Bladder microvascular endothelial cell (primary cell): ENCODE results near the gene NUDT21. TPM values are rescaled to one million over a fixed set of nuclear protein-coding genes. Genes with fewer than 3 reads are reported as not detected.

Experiments used
- total RNA-seq: library from RNA; depleted of rRNA; stranded (reverse); fragments of >200 nt; gene quantifications from 2 replicates; pipeline ENCODE4 v1.2.3, GENCODE V29; 2014

NUDT21 gene
- total RNA-seq, result 53.3 and 73.9 TPM in 2 replicates

DNA sequence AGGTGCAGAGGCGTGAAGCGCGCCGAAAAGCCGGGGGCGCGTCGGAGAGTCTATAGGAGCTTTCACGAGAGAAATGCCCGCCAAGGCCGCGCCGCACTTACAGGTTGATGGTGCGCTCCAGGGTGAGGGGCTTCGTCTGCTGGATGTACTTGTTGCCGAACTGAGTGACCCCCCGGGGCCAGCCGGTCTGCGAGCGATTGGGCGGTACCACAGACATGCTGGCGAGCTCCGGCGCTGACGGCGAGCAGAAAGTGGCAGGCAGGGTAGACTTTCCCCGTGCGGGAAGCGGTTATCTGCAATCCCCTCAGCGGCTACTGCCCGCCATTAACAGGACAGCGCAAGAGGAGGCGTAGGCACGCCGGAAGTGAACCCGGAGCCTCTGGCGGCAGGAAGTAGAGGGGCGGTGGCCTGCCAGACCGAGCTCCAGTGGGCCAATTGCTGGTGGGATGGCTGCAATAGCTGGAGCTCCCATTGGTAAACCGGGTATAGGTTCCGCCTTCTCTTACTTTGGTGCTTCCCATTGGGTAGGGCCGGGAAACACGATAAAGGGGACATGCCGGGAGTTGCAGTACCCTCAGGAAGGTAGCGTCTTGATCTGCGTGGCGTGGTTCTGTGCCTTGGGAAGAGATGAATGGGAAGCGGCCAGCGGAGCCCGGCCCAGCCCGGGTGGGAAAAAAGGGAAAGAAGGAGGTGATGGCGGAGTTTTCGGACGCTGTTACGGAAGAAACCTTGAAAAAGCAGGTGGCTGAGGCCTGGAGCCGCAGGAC is at the start of gene NUDT21, which contains the start of gene OGFOD1:
Gene NUDT21 (minus strand): TSS at position 347 of the 767 bp plus-strand sequence. CDS start 130 bp downstream, at position 217.
Gene OGFOD1 (plus strand): TSS at position 569 of the 767 bp plus-strand sequence. CDS start 59 bp downstream, at position 628.

DNA sequence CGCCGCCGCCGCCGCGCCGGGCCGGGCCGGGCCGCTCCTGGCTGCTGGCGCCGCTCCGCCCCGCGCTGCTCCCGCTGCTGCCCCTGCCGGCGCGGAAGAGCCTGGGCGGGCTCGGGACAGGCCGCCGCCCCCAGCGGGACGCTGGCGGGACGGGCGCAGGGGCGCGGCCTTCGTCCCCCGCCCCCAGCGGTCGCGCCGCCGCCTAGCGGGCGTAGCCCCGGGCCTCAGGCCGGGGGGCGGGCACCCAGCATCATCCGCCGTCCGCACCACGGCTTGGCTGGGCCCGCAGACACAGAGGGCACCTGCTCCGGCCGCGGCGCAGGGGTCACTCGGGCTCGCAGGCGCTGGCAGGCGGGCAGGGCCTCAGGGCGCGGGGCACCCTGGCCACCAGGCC is 25.7 kb downstream of the NUDT21 start, which contains the start of gene AMFR:
Gene AMFR (minus strand): TSS at position 107 of the 394 bp plus-strand sequence. CDS start 218 bp downstream, outside the sequence.

Other genes starting within 250 kb of the NUDT21 start
- gene AMFR, start 25.8 kb downstream of the NUDT21 start, total RNA-seq, result 210 and 356 TPM in 2 replicates
- 62.7 and 120 TPM in 2 replicates for gene OGFOD1, start 222 bp upstream of the NUDT21 start, total RNA-seq
- gene BBS2, start 68.7 kb upstream of the NUDT21 start, total RNA-seq, result 26.4 and 34.7 TPM in 2 replicates
- not detected in 2 replicates for gene MT4, start 113.7 kb upstream of the NUDT21 start, total RNA-seq
- not detected in 2 replicates for gene MT3, start 138.2 kb upstream of the NUDT21 start, total RNA-seq
- gene MT2A, start 157.3 kb upstream of the NUDT21 start, total RNA-seq, result 41.6 and 86.4 TPM in 2 replicates
- 64.6 and 115 TPM in 2 replicates for gene MT1E, start 174.4 kb upstream of the NUDT21 start, total RNA-seq
- 2.5 and 4.2 TPM in 2 replicates for gene MT1M, start 181.3 kb upstream of the NUDT21 start, total RNA-seq
- gene MT1A, start 187.3 kb upstream of the NUDT21 start, total RNA-seq, result 0.65 and 0.69 TPM in 2 replicates
- gene MT1B, start 200.6 kb upstream of the NUDT21 start, total RNA-seq, result not detected in 2 replicates
- 0.69 and 1.5 TPM in 2 replicates for gene MT1F, start 206.6 kb upstream of the NUDT21 start, total RNA-seq
- gene MT1G, start 216.7 kb upstream of the NUDT21 start, total RNA-seq, result not detected in 2 replicates
- gene MT1H, start 218.5 kb upstream of the NUDT21 start, total RNA-seq, result not detected in 2 replicates
- gene MT1X, start 231.1 kb upstream of the NUDT21 start, total RNA-seq, result 7.9 and 13.8 TPM in 2 replicates